GM19438 (cell line): ENCODE results near the gene MTA3.
"Not testable (repeated sequence)": the region's sequence is repeated elsewhere in the genome, so short reads cannot be mapped to it uniquely, and the experiment has no call there.

Experiments used
- ATAC-seq: cut with Tn5 transposase; IDR thresholded peaks from one replicate; pipeline ENCODE4 v1.9.1; 2021; ENCODE audit warnings: low read depth; ENCODE audit not compliant: unreplicated experiment

Gene MTA3

GRCh38 chr2:42568401-42569115, at the start of gene MTA3:
TSS of gene MTA3 (plus strand) at chr2:42568632. CDS start at chr2:42568746, 114 bp downstream.
- peak; percentile 33 for ATAC-seq

- no peak for ATAC-seq
Measured at GRCh38 chr2:42519624-42520023, 48.8 kb upstream of the MTA3 start.

DNA sequence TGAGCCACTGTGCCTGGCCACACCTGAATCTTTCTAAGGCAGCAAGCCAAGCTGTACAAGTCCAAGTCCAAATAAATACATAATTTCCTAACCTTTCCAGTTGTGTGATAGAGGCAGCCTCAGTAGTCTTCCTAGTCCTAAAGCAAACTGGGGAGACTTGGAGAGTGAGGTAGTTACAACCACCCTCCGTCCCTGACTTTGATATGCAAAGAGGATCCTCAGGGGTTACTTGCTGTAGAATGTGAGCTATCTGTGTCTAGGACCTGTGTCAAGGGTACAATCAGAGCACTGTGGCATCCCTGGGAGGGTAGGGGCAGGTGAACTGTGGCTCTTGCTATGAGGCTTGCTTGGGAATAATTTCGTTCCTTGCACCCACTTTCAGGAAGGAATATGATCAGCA, 46.4 kb upstream of the MTA3 start:
- ATAC-seq = no peak

- no peak for ATAC-seq
Measured at GRCh38 chr2:42523341-42523740, 45.1 kb upstream of the MTA3 start.

GRCh38 chr2:42532397-42532796, 36.0 kb upstream of the MTA3 start:
- ATAC-seq = no peak

GRCh38 chr2:42537493-42537892, 30.9 kb upstream of the MTA3 start:
- no peak for ATAC-seq

GRCh38 chr2:42542871-42543270, 25.6 kb upstream of the MTA3 start:
- no peak for ATAC-seq

GRCh38 chr2:42545023-42545721, 23.3 kb upstream of the MTA3 start:
- ATAC-seq = no peak

DNA sequence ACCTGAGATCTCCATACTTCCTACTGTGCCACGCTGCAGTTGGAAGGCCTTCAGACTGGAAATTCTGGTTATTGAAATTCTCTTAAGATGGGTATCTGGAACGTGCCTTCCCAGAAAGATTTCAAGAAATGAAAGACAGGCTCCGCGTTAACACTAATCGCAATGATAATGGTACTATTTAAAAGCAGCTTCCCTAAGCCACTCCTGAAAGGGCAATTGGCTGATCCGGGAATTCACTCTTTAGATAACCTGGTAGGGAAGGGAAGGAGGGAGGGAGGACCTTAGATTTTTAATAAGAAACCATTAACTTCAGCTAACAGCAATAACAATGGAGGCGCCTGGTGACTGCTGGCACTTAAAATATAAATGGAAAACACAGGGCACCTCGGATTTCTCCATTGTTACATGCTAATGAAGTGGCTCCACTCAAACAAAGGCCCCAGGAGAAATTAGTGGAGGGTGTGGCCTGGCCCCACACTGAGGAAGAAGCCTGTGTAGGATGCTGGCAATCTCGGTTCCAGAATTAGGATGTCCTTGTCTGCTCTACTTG, 22.5 kb upstream of the MTA3 start:
- no peak for ATAC-seq

GRCh38 chr2:42547014-42547413, 21.4 kb upstream of the MTA3 start:
- peak; percentile 74 for ATAC-seq

GRCh38 chr2:42547446-42548295, 20.8 kb upstream of the MTA3 start:
- ATAC-seq = no peak

DNA sequence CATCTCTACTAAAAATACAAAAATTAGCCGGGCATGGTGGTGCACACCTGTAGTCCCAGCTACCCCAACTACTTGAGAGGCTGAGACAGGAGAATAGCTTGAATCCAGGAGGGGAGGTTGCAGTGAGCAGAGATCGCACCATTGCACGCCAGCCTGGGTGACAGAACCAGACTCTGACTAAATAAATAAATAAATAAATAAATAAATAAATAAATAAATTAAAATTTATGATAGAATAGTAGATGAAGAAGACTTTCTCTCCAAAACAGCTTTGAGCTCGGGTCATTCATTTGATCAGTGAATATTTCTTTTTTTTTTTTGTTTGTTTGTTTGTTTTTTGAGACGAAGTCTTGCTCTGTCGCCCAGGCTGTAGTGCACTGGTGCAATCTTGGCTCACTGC, 17.6 kb upstream of the MTA3 start:
- ATAC-seq = no peak

DNA sequence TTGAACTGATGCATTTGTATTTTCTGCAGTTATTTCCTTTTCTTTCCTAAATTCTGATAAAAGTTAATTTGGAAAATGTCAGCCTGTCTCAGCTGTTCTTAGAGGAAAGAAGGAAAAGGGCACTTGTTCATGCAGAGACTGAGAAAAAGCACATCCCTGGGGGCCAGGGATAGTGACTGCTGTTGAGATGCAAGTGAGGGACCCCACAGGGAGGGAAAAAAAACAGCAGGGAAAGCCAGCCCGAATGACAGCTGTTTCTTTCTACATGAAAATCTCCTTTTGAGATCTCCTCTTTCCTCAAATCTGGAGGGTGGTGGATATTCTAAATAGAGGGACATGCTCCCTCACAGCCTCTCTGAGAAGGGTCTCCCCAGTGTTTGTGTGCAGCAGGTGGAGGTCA, 14.0 kb upstream of the MTA3 start:
- no peak for ATAC-seq

DNA sequence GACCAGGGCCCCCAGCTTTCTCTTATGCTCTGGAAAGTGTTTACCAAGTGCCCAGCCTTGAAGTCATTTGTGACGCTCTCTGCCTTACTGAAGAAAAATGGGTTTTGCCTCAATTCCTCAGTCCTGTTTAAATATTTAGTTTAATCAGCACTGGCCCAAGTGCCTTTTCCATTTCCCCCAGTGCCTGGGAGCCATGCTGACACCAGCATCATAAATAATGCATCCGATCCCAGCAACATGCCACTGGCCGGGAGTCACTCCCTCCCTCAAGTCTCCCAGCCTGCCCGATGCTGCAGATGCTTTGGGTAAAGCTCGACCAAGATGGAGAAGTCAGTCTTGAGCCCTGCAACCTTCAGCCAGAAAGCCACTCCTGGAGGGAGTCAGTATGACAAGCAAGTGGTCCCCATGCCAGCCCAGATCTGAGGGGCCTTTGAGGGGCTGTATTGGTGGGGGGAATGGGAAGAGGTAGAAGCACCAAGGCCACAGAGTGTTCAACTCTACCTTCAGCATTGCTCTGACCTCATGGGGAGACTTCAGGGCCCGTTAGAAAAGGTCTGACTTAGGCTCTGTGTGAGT, 12.0 kb upstream of the MTA3 start:
- no peak for ATAC-seq

- no peak for ATAC-seq
Measured at GRCh38 chr2:42557306-42557705, 11.1 kb upstream of the MTA3 start.

DNA sequence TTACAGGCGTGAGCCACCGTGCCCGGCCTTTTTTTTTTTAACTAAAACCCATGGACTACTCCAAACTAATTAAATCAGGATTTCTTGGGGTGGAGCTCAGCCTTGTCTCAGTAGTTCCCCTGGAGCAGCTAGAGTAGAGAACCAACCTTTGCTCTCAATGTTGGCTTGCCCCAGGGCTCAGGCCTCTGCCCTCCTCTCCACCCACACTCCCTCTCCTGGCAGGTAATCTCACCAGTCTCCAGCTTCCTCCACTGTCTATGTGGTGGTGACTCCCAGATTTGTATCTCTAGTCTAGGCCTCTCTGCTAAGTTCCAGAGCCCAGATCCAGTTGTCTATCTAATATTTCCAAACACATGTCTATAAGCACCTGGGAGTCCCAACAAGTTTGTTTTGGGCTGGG, 9.6 kb upstream of the MTA3 start:
- no peak for ATAC-seq

- not testable (repeated sequence) for ATAC-seq
Measured at GRCh38 chr2:42560133-42560532, 8.3 kb upstream of the MTA3 start.

DNA sequence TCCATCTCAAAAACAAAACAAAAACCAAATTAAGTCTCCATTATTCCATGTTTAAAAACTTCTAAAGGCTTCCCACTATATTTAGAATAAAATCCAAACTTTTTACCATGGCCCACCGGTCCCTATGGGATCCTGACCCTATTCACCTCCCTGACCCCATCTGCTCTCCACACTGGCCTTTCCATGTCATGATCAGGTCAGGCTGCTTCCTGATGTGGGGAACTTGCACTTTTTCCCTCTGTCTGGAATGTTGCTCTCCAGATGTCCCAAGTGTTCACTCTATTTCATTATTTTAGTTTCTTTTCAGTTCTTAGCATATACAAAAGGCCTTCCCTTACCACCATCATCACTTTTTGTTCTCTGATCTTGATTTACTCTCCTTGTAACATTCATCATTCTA, 7.5 kb upstream of the MTA3 start:
- ATAC-seq = no peak

DNA sequence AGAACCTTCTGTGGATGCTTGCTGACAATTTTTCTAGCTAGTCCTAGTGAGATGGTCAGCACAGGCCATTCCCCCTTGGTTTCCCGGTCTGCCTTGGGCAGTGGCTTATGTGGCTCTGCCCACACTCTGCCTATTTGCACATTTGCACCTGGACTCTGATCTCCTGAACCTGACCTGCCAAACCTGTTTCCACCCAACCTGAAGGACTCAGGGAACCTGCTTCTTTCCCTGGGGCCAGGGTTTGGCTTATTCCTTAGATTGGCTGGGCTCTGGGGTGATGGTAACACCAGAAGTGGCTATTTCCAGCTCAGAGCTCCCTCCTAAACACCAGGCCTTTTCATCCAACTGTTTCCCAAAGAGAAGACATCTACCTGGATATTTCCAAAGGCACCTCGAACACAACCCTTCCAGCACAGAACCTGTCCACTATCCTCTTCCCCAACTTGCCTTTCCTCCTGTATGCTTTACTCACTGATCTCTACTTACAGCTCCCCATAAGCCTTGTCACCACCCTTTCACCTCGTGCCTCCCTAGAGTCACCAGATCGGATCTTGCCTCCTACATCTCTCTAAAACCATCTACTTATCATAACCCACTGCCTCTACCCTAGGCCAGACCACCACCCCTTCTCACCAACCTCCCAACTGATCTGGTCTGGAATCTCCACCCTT, 5.8 kb upstream of the MTA3 start:
- ATAC-seq = no peak

DNA sequence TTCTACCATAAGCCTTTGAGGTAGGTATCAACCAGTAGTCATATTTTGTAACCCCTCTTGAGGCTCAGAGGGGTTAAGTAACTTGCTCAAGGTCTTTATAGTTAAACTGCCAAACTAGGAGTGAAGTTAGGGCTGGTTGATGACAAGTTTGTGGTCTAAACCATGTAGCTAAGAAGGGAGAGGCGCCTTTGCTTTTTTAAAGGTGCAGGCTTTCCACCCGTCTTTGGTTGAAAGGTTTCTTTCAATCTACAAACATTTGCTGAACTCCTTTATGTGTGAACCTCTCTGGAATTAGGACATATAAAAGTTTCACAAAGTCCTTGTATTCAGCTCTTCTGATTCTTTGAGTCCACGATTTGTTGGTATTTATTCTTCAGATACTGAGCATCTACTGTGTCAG, 2.4 kb upstream of the MTA3 start:
- no peak for ATAC-seq
